Stimulated activated naive CD4-positive, alpha-beta T cell (primary cell): ENCODE results near the gene AMPD3.
"Not testable (repeated sequence)": the region's sequence is repeated elsewhere in the genome, so short reads cannot be mapped to it uniquely, and the experiment has no call there.

Experiments
- DNase-seq, 6 experiments: peaks; one replicate each; lab custom pipeline; 2025; lab: John Stamatoyannopoulos, UW

The AMPD3 gene

DNA sequence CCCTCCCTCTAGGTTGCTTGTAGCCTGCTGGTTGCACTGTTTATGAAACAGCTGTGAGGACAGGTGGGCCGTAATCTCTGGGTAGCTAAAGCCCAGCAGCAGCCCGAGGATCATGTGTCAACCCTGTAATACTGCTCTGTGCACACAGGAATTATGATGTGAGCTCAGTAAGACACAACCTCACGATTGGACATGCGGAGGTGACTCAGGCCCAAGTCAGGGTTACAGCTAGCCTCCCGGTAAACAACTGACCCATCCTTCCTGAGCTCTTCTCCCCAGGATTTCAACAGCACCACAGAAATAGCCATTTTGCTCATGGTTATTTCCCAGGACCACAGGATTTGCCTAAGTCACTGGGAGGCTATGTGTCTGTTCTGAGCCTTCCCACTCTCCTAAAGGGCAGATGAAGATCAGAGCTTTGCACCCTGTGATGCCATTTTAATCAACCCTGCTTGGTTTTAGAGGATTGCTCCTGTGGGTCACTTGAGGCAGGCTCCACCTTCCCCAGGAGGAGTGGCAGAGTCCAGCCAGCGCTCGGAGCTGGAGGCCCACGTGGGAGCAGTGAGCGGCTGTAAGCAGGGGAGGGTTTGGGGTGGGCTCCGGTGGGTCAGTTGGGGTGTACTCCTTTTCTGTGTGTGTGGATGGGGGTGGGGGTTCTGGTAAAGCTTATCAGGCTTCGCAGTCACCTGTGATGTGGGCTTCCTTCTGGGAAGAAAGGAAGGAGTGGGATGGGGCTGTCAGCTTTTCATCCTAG lies at the start of gene AMPD3:
Gene AMPD3 (plus strand): TSS at position 387 of the 754 bp plus-strand sequence. CDS start 6,256 bp downstream, outside the sequence.
- DNase-seq, result no peak

GRCh38 chr11:10405865-10406592 lies 49.0 kb upstream of the AMPD3 start:
- DNase-seq, result peak in 5 of 6 experiments; percentile 10 to 56 (median 21)

DNA sequence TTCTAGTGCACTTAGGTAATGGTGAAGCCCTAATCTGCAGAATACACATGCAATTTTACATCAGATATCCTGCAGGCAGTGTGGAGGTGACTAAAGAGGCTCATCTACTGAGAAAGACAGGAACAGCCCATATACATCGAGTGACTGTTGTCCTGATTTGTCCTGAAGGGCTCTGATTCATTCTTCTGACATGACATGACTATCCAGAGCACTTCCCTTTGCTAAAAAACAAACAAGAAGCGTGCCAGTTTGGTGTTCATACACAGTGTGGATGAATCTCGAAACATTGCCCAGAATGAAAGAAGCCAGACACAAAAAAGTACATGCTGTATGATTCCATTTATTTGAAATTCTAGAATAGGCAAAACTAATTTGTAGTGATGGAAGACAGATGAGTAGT lies 48.0 kb upstream of the AMPD3 start:
- no peak for DNase-seq

DNA sequence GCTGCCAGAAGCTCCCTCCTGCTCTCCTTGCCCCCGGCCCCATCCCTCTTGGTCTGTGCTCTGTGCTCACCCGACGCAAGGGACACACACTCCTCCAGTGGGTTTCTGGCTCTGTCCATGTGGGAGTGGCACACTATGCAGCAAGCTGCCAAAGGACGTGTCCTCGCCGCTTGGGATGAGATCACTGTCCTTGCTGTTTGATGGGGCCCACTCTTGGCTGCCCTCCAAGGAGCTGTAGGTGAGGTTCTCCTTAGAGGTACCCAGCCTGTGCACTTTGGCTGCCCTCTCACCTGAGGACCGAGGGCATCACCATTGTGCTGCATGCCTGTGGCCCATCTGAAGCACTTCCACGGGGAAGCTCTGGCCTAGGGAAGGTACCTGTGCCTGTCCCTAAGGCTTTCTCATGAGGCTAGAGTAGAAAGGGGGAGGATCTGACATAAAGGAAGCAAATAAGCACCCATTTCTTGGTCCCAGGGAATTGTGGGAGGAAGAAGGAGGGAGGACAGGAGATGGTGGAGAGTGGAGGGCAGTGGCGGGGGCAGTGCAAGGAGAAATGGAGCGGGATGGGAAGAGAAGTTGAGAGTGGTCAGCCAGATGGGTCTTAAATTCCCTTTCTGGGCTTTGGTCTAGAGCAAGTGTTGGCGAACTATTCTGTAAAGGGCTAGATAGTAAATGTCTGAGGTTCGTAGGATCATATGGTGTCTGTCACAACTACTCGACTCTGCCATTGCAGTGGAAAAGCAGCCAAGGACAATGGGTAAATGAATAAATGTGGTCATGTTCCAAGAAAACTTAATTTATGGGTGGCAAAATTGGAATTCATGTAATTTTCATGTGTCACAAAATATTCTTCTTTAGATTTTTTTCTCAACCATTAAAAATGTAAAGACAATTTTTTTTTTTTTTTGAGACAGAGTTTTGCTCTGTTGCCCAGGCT lies 47.0 kb upstream of the AMPD3 start:
- DNase-seq, result no peak

- no peak for DNase-seq
Measured at GRCh38 chr11:10409207-10409661, 45.8 kb upstream of the AMPD3 start.

DNA sequence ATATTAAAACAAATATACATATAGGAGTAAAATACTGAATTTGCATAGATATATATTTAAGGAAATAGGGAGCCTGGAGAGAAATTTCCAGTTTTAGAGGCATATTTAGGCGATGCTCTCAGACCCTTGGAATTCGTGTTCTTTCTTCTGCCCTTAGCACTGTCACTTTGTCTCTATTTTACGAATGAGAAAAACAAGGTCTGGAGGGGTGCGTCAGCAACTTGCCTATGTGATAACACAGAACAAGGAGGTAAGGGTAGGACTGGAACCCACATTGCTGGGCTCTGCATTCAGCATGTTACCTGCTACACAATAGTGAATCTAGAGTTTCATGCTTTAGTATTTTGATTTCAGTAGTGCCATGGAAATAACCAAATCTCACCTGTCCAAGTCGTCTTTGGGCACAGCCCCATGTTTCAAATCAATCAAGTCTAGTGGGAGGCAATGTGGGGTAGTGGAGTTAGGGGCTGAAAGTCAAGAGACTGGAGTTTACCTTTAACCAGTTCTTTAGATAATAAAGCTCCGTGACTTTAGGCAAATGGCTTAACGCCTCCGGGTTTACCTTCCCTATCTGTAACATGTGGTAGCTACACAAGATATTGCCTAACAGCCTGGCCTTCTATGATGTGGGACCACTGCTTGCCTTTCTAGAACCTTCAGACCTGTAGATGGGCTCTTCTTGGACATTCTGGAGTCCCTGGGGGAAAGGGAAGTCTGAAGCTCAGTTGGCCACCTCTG lies 44.8 kb upstream of the AMPD3 start:
- DNase-seq, result no peak

GRCh38 chr11:10410844-10411200 lies 44.2 kb upstream of the AMPD3 start:
- DNase-seq, result no peak

GRCh38 chr11:10412266-10412665 lies 42.8 kb upstream of the AMPD3 start:
- DNase-seq, result no peak

DNA sequence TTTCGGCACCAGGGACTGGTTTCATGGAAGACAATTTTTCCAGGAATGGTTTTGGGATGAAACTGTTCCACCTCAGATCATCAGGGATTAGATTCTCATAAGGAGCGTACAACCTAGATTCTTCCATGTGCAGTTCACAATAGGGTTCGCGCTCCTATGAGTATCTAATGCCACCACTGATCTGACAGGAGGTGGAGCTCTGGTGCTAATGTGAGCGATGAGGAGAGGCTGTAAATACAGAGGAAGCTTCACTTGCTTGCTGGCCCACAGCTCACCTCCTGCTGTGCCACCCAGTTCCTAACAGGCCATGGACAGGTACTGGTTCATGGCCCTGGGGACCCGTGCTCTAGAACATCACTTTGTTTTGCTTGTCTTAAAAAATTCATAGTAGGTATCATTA lies 41.8 kb upstream of the AMPD3 start:
- DNase-seq, result peak; percentile 2 to 57 (median 36)

- DNase-seq, result no peak
Measured at GRCh38 chr11:10414181-10414580, 40.9 kb upstream of the AMPD3 start.

- no peak for DNase-seq
Measured at GRCh38 chr11:10414659-10415058, 40.4 kb upstream of the AMPD3 start.

- DNase-seq, result no peak
Measured at GRCh38 chr11:10415817-10416392, 39.2 kb upstream of the AMPD3 start.

GRCh38 chr11:10418259-10418949 lies 36.7 kb upstream of the AMPD3 start:
- no peak for DNase-seq

DNA sequence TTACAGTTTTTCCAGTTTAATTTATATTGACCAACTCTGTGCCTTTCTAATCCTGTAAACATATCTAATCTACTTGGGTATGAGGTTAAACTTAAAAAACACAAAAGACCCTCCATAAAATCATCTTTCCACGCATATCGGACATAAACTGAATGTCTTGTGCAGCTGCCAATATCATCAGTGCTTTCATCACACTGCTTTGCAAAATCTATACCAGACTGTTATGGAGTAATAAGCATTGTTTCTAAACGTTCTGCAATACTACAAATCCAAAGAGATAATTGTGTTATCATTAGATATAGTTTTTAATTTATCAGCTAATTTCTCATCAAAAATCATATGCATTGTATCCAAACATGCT lies 36.1 kb upstream of the AMPD3 start:
- DNase-seq, result no peak

DNA sequence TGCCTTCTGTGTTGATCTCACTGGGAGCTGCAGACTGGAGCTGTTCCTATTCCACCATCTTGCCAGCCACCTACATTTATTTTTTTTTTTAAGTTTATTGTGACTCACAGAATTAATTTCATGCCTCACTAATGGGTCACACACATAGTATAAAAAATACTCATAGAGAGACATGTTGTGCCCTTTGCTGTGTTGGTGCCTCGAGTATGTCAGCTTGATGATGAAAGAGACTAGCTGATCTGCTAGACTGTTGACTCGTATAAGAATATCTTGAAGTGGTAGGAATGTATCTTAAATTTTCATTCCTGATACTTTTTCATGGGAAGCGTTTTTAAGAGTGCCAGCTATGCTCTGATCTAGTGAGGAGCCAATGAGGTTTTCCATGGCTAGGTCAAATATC lies 28.6 kb upstream of the AMPD3 start:
- DNase-seq, result no peak

- DNase-seq, result no peak
Measured at GRCh38 chr11:10428453-10428852, 26.6 kb upstream of the AMPD3 start.

DNA sequence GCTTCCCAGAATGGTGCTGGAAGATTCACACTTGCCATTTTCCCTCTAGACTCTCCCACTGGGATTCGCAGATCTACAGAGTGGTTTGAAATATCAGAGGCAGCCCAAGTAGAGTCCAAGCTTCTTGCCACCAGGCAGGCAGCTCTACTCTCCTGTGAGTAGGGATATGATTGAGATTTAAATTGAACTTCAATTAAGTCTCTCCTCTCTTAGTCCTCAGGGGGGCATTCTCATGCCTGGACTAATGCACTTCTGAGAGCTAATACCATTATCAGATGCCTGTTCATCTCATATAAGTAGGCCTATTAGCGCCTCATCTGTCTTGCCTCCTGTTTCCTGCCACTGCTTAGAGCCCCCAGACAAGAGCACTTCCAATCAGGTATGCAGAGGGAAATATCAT lies 25.5 kb upstream of the AMPD3 start:
- no peak for DNase-seq

DNA sequence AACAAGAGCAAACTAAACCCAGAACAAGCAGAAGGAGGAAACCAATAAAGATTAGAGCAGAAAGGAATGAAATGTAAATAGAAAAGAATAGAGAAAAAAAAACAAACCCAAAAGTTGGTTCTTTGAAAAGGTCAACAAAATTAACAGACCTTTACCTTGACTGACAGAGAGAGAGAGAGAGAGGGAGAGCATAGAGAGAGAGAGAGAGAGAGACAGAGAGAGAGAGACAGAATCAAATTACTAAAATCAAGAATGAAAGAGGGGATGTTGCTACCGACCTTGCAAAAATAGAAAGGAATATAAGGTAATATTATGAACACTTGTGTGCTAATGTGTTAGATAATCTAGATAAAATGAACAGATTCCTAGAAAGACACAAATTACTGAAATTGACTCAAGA lies 22.6 kb upstream of the AMPD3 start:
- no peak for DNase-seq

- no peak for DNase-seq
Measured at GRCh38 chr11:10432971-10433370, 22.1 kb upstream of the AMPD3 start.

DNA sequence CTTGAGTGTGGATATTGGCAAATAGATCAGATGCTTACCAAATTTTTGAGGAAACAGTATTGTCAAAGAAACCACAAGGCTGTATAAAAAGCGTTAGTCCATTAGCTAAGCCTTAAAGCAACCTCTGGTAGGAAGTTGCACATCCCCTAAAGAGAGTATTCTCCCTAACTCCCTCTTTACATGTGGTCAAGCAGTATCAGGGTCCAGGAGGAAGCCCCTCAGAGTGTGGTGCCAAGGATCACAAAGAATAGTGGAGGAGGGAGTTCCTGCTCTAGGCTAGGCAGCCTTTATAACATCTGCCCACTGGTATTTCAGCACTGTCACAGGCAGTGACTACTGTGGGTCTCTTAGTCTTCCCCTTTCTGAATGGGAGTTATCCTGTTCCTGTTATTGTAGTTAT lies 18.8 kb upstream of the AMPD3 start:
- DNase-seq, result no peak

DNA sequence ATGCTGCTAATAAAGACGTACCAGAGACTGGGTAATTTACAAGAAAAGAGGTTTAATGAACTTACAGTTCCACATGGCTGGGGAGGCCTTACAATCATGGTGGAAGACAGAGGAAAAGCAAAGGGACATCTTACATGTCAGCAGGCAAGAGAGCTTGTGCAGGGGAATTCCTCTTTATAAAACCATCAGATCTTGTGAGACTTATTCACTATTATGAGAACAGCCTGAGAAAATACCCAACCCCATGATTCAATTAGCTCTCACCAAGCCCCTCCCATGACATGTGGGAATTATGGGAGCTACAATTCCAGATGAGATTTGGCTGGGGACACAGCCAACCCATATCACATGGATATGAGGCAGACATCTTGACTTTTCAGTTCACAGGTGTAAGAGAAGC lies 18.4 kb upstream of the AMPD3 start:
- DNase-seq, result not testable (repeated sequence)
